Thyroid gland (tissue), 4 donors: ENCODE results near the gene SAP30BP. TPM values are rescaled to one million over a fixed set of nuclear protein-coding genes. Genes with fewer than 3 reads are reported as not detected.
A peak's percentile ranks its signal among the peaks of the same experiment; 100 is the strongest.

Source experiments
- DNase-seq, 2 donors: peaks; one replicate each; pipeline ENCODE4 v3.0.0-alpha.2; 2019
- H3K27ac ChIP-seq, 3 donors: fragments of 200-600 bp; sonication (generic); 1 replicate in 2 of 3; 2 replicates in 1 of 3; pipeline ENCODE4 v1.5.1; 2016 to 2019; ENCODE audit warnings: mild to moderate bottlenecking in 1 of 3, moderate library complexity in 1 of 3
- H3K27me3 ChIP-seq: fragments of 200-600 bp; sonication (generic); one replicate; pipeline ENCODE4 v1.5.1; 2019
- H3K36me3 ChIP-seq, 2 donors: fragments of 200-600 bp; sonication (generic); one replicate each; pipeline ENCODE4 v1.5.1; 2016 to 2019
- H3K4me1 ChIP-seq, 2 donors: fragments of 200-600 bp; sonication (generic); one replicate each; pipeline ENCODE4 v1.5.1; 2017 to 2019
- H3K4me3 ChIP-seq, 3 donors: fragments of 200-600 bp; sonication (generic); replicated peaks in 1 of 3; 1 replicate in 2 of 3; 2 replicates in 1 of 3; pipeline ENCODE4 v1.5.1; 2016; ENCODE audit warnings: mild to moderate bottlenecking in 1 of 3
- H3K9me3 ChIP-seq: fragments of 200-600 bp; sonication (generic); one replicate; pipeline ENCODE4 v1.5.1; 2017
- POLR2A ChIP-seq, 2 donors: fragments of 450-650 bp; IDR thresholded peaks; one replicate each; pipeline ENCODE4 v1.6.1; 2017; ENCODE audit warnings: antibody characterized with exemption in 2 of 2, mild to moderate bottlenecking in 2 of 2, moderate library complexity in 1 of 2
- WGBS, 2 donors: methylation state at CpG; one replicate each; pipeline ENCODE4 v1.1.5; 2017; 5-methylcytosine and 5-hydroxymethylcytosine counted together
- intact Hi-C: fragments of 100-400 bp; cut with DNase I; formaldehyde crosslinking; loops from one replicate; pipeline ENCODE4 v1.15.1; 2023
- total RNA-seq, 4 donors: library from RNA; depleted of rRNA; stranded (reverse); fragments of >200 nt; gene quantifications; one replicate each; pipeline ENCODE4 v1.2.3, GENCODE V29; 2016
- TF ChIP-seq, protein P1 (sequence below), 6 experiments: fragments of 200-600 bp in 3 of 6; fragments of 450-650 bp in 3 of 6; sonication (generic) in 3 of 6; IDR thresholded peaks; one replicate each; pipeline ENCODE4 v1.5.1; 2016 to 2019; ENCODE audit warnings: antibody characterized with exemption in 6 of 6, mild to moderate bottlenecking in 2 of 6, inconsistent platforms in 1 of 6, moderate library complexity in 1 of 6

Gene SAP30BP
- total RNA-seq, 4 donors from 2014 or later = 52.5 to 83.6 (median 72.7) TPM

DNA sequence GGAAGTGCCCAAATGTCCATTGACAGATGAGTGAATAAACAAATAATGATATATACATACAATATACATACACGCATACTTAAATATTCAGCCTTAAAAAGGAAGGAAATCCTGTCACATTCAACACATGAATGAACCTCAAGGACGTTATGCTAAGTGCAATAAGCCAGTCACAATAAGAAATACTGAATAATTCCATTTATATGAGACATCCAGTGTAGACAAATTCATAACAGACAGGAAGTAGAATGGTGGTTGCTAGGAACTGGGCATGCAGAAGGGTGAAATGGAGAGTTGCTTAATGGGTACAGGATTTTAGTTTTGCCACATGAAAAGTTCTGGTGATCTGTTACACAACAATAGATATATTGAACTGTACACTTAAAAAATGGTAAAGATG is 45.3 kb downstream of the SAP30BP start:
- WGBS, 2 donors = 61 to 66% methylated on average over 2 of the region's 2 CpGs

DNA sequence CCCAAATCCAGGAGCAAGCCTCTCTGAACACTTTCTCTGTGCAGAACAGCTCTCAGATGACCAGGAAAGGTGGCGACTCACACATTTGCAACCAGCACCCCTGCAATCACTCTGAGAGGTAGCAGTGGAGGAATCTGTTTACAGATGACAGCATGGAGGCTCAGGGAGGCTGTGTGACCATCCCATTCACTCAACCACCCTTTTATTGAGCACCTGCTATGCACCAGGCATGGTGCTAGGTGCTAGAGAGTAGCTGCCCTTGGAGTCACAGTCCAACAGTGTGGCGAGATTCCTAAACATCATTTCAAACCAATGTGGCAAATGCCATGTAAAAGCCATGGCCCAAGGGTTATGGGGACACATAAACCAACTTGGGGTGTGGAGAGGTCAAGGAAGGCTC is 52.6 kb downstream of the SAP30BP start:
- TF ChIP-seq POLR2A (IDR thresholded peaks at IDR 0.05) = no peak
- TF ChIP-seq, protein P1, sequence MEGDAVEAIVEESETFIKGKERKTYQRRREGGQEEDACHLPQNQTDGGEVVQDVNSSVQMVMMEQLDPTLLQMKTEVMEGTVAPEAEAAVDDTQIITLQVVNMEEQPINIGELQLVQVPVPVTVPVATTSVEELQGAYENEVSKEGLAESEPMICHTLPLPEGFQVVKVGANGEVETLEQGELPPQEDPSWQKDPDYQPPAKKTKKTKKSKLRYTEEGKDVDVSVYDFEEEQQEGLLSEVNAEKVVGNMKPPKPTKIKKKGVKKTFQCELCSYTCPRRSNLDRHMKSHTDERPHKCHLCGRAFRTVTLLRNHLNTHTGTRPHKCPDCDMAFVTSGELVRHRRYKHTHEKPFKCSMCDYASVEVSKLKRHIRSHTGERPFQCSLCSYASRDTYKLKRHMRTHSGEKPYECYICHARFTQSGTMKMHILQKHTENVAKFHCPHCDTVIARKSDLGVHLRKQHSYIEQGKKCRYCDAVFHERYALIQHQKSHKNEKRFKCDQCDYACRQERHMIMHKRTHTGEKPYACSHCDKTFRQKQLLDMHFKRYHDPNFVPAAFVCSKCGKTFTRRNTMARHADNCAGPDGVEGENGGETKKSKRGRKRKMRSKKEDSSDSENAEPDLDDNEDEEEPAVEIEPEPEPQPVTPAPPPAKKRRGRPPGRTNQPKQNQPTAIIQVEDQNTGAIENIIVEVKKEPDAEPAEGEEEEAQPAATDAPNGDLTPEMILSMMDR (IDR thresholded peaks at IDR 0.05) = no peak
- Histone ChIP-seq H3K4me1 (peaks cover 11 to 12% of the 10 kb centered on the region in 2 donors), H3K27me3 (no peaks in the 10 kb centered on the region), H3K27ac (no peak overlapping the region), H3K36me3 (no peaks in the 10 kb centered on the region), H3K9me3 (no peaks in the 10 kb centered on the region), H3K4me3 (no peak overlapping the region)
- intact Hi-C loops = no loop called here
- no peak for DNase-seq
- WGBS, 2 donors = 90 to 96% methylated on average over 2 of the region's 2 CpGs

More for the DNA sequence above, 45.3 kb downstream of the SAP30BP start:
- Histone ChIP-seq H3K4me1 (peaks cover 0 to 6% of the 10 kb centered on the region in 2 donors), H3K27ac (no peak overlapping the region), H3K4me3 (no peak overlapping the region), H3K9me3 (no peaks in the 10 kb centered on the region), H3K36me3 (no peaks in the 10 kb centered on the region), H3K27me3 (no peaks in the 10 kb centered on the region)
- TF ChIP-seq POLR2A (IDR thresholded peaks at IDR 0.05) = no peak
- TF ChIP-seq, protein P1 (IDR thresholded peaks at IDR 0.05) = no peak
- DNase-seq = no peak
- intact Hi-C loops = no loop called here

DNA sequence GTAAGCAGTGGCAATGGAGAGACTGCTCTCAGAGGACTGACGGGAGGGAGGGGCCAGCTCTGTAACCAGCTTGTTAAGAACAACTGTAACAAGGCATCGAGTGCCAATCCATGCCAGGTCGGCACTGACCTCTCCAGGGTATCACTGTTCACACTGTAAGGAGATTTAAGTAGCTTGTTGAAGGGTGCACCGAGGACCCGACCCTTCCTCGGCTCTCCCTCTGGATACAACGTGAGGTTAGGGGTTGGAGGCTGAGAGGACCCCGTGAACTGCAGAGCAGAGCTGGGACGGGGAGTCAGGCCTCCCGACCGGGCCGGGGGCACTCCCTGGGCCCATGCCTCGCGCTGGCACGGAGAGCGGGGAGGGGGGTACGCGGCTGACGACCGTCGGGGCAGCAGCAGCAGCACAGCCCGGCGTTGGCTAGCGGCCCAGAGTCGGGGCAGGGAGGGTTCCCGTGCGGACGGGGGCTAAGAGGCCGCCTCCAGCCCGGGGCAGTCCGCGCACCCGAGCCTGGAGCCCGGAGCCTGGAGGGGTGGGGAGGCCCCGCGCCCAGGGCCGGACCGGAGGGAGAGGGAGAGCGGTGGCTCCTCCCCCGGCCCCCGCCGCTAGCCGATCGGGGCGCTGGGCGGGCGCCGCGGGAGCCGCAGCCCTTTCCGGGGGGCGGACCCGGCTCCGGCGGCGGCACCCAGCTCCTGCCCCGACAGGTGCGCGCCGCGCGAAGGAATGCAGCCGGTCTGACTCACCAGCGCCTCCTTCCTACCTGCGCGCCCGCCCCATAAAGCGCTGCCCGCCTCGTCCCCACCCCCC is 53.7 kb downstream of the SAP30BP start, which contains the start of gene ITGB4:
Gene ITGB4 (plus strand): TSS at position 804 of the 807 bp plus-strand sequence. CDS start 3,245 bp downstream, outside the sequence.
- no peaks in the 10 kb centered on the region for H3K36me3 ChIP-seq
- peak; percentile 88 to 90 for DNase-seq
- intact Hi-C loops = no loop called here
- peak within 1 kb of the TSS in 2 of 3 donors; percentile 25 to 57 for H3K4me3 ChIP-seq
- no peaks in the 10 kb centered on the region for H3K27me3 ChIP-seq
- H3K4me1 ChIP-seq = peaks cover 11 to 12% of the 10 kb centered on the region in 2 donors
- H3K27ac ChIP-seq = peak within 1 kb of the TSS in 2 of 3 donors; percentile 50 to 79
- WGBS, 2 donors = 2 to 3% methylated on average over 18 to 20 of the region's 70 CpGs
- TF ChIP-seq POLR2A (IDR thresholded peaks at IDR 0.05) = peak in 1 of 2 donors; percentile 36
- TF ChIP-seq, protein P1 (IDR thresholded peaks at IDR 0.05) = peak in 1 of 6 experiments; percentile 41
- no peaks in the 10 kb centered on the region for H3K9me3 ChIP-seq

DNA sequence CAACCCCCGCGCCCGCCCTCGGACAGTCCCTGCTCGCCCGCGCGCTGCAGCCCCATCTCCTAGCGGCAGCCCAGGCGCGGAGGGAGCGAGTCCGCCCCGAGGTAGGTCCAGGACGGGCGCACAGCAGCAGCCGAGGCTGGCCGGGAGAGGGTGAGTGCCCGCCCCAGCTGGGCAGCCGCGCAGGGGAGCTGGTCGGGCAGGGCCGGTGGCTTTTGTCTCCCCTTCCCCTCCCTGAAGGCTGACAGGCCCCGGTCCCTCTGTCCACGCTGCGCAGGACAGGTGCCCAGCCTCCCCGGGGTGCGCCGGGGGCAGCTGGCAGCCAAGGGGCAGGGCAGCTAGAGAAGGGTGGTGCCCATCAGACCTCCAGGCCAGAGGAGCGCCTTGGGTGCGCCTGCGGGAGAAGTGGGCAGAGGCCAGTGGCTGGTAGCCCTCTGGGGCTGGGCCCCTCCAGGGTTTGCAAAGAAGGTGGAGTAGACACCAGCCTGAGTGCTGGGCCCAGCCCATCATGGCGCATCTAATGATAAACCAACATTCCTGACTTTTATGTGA is 54.4 kb downstream of the SAP30BP start:
- 42 to 59% methylated on average over 3 to 9 of the region's 33 CpGs for WGBS, 2 donors
- TF ChIP-seq POLR2A (IDR thresholded peaks at IDR 0.05) = no peak
- TF ChIP-seq, protein P1 (IDR thresholded peaks at IDR 0.05) = no peak
- no peaks in the 10 kb centered on the region for H3K9me3 ChIP-seq
- intact Hi-C loops = no loop called here
- H3K36me3 ChIP-seq = no peaks in the 10 kb centered on the region
- H3K4me1 ChIP-seq = peaks cover 11 to 12% of the 10 kb centered on the region in 2 donors
- DNase-seq = peak; percentile 9 to 21
- H3K4me3 ChIP-seq = peak overlapping the region in 2 of 3 donors; percentile 25 to 57
- no peaks in the 10 kb centered on the region for H3K27me3 ChIP-seq
- H3K27ac ChIP-seq = peak overlapping the region in 2 of 3 donors; percentile 50 to 70

DNA sequence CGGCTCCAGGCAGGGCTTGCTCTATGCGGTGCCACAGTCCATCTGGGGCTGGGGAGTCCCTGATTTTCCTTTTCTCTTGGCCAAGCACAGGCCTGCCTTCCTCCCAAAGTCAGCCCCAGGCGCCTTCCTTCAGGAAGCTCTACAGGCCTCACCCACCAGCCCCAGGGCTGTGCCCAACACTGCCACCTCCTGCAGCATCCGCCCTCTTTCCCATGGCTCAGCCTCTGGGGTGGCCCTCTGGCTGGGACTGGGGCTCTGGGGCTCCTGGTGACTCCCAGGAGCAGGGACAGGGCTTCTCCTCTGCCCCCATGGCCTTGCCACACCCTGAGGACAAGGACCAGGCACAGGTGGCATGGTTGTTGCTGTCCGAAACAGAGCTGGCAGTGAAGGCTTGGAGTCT is 54.9 kb downstream of the SAP30BP start:
- whole genome bisulfite sequencing, 2 donors = 77 to 86% methylated on average over 5 of the region's 5 CpGs
- peak overlapping the region in 1 of 3 donors; percentile 57 for H3K4me3 ChIP-seq
- TF ChIP-seq, protein P1 (IDR thresholded peaks at IDR 0.05) = no peak
- no peak for TF ChIP-seq POLR2A (IDR thresholded peaks at IDR 0.05)

More for the DNA sequence above, 54.9 kb downstream of the SAP30BP start:
- no peaks in the 10 kb centered on the region for H3K36me3 ChIP-seq
- H3K4me1 ChIP-seq = peaks cover 11 to 12% of the 10 kb centered on the region in 2 donors
- H3K27ac ChIP-seq = peak overlapping the region in 2 of 3 donors; percentile 50 to 70
- no peaks in the 10 kb centered on the region for H3K27me3 ChIP-seq
- intact Hi-C loops = no loop called here
- no peaks in the 10 kb centered on the region for H3K9me3 ChIP-seq
- no peak for DNase-seq
